Measurements from ENCODE around the gene C1S.

DNA sequence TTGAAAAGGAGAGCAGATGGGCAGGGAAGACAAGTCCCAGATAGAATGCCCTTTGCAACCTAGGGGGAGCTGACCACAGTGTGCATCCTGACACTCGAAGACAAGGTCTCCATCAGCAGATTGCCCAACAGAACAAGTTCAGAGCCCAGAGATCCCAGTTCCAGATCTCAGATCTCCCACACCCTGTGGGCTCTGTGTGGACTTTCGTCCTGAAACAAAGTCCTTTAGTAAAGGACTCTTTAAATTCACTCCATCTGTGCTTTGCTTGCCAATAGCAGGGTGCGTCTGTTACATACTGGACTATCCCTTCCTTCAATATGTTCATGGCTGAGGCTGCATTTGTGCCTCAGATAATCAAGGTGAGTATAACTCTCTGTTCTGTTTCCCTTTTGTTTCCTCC lies 57.2 kb downstream of the C1S start:
- TF ChIP-seq, protein P1, sequence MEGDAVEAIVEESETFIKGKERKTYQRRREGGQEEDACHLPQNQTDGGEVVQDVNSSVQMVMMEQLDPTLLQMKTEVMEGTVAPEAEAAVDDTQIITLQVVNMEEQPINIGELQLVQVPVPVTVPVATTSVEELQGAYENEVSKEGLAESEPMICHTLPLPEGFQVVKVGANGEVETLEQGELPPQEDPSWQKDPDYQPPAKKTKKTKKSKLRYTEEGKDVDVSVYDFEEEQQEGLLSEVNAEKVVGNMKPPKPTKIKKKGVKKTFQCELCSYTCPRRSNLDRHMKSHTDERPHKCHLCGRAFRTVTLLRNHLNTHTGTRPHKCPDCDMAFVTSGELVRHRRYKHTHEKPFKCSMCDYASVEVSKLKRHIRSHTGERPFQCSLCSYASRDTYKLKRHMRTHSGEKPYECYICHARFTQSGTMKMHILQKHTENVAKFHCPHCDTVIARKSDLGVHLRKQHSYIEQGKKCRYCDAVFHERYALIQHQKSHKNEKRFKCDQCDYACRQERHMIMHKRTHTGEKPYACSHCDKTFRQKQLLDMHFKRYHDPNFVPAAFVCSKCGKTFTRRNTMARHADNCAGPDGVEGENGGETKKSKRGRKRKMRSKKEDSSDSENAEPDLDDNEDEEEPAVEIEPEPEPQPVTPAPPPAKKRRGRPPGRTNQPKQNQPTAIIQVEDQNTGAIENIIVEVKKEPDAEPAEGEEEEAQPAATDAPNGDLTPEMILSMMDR (IDR thresholded peaks at IDR 0.05; ENCODE audit: poor library complexity), result no peak
- no peak for TF ChIP-seq EZH2 (IDR thresholded peaks at IDR 0.05; ENCODE audit: borderline replicate concordance)
- no peak for TF ChIP-seq EZH2phosphoT487 (IDR thresholded peaks at IDR 0.05; ENCODE audit: low read depth, severe bottlenecking, unreplicated experiment)
